Adrenal gland (tissue), 12 donors: ENCODE data around the gene CREB5. TPM values are rescaled to one million over a fixed set of nuclear protein-coding genes. Genes with fewer than 3 reads are reported as not detected.

ENCODE experiments used
- DNase-seq, 7 donors: peaks; one replicate each; pipeline ENCODE4 v3.0.0-alpha.2; 2019 to 2020
- H3K27ac ChIP-seq, 5 donors: fragments of 200-600 bp; sonication (generic) in 4 of 5; 1 replicate in 3 of 5; 2 replicates in 2 of 5; pipeline versions ENCODE4 v1.5.1 to v1.8.0; 2016 to 2020; ENCODE audit warnings: mild to moderate bottlenecking in 1 of 5
- H3K27me3 ChIP-seq: fragments of 200-600 bp; 2 replicates; pipeline ENCODE4 v1.8.0; 2021
- H3K36me3 ChIP-seq, 2 donors: fragments of 200-600 bp; replicated peaks in 1 of 2; 1 replicate in 1 of 2; 2 replicates in 1 of 2; pipeline versions ENCODE4 v1.5.1 to v1.8.0; 2018 to 2022
- H3K4me1 ChIP-seq, 2 donors: fragments of 200-600 bp; replicated peaks in 1 of 2; 1 replicate in 1 of 2; 2 replicates in 1 of 2; pipeline versions ENCODE4 v1.5.1 to v1.8.0; 2018 to 2021
- H3K4me3 ChIP-seq, 4 donors: fragments of 200-600 bp; sonication (generic) in 3 of 4; one replicate each; pipeline ENCODE4 v1.5.1; 2016 to 2018
- H3K9me3 ChIP-seq, 3 donors: fragments of 200-600 bp; sonication (generic) in 1 of 3; replicated peaks in 1 of 3; 1 replicate in 2 of 3; 2 replicates in 1 of 3; pipeline versions ENCODE4 v1.5.1 to v1.8.0; 2016 to 2021
- POLR2A ChIP-seq, 2 donors: fragments of 450-650 bp; IDR thresholded peaks; one replicate each; pipeline ENCODE4 v1.6.1; 2017; ENCODE audit warnings: antibody characterized with exemption in 2 of 2, mild to moderate bottlenecking in 2 of 2, moderate library complexity in 1 of 2
- WGBS, 4 donors: extraction: QIAGEN DNeasy Blood & Tissue Kit in 2 of 4; methylation state at CpG; one replicate each; pipeline versions ENCODE4 v1.1.5 to v1.1.7; 2013 to 2017; 5-methylcytosine and 5-hydroxymethylcytosine counted together
- intact Hi-C, 2 donors: fragments of 100-400 bp; cut with DNase I; formaldehyde crosslinking; loops; one replicate each; pipeline versions ENCODE4 v1.14.1 to v1.15.0; 2022 to 2023
- polyA plus RNA-seq, 3 donors: library from polyadenylated mRNA; stranded (reverse); fragments of 200-250 nt in 2 of 3; fragments of 350-450 nt in 1 of 3; fragmentation: Illumina TruSeq in 1 of 3; extraction: RNeasy Lipid Tissue Mini Kit (QIAGEN cat#74804) in 1 of 3; gene quantifications; one replicate each; pipeline ENCODE4 v1.2.3, GENCODE V29; 2013 to 2014
- total RNA-seq, 9 donors: library from RNA; depleted of rRNA in 4 of 9; stranded (reverse); fragments of >200 nt in 4 of 9; fragments of 120-200 nt in 1 of 9; fragmentation: NEBNext Ultra II Directional in 1 of 9; extraction: Animal tissue kit (Norgen Biotek cat#: 25700) in 1 of 9; gene quantifications; one replicate each; pipeline versions ENCODE4 v1.1.0 to v1.2.4, GENCODE V29; 2013 to 2023
- TF ChIP-seq, protein P1 (sequence below), 6 experiments: fragments of 450-650 bp in 4 of 6; fragments of 200-600 bp in 2 of 6; sonication (generic) in 1 of 6; IDR thresholded peaks; 1 replicate in 5 of 6; 2 replicates in 1 of 6; pipeline versions ENCODE4 v1.5.1 to v1.8.0; 2016 to 2021; ENCODE audit warnings: antibody characterized with exemption in 6 of 6, mild to moderate bottlenecking in 2 of 6, moderate library complexity in 1 of 6
- donor health status: healthy with polysubstance abuse.
- donor health status: Bipolar disorder and iron deficiency.
- donor health status: DM: yes; HTN: yes; CAD: no.
- donor health status: DM: no; HTN: no; CAD: no.
- donor health status: DM: no; HTN: no; CAD: no.
- donor health status: DM: yes; HTN: yes; CAD: no.

The CREB5 gene
- total and polyA plus RNA-seq, 12 donors: 0.69 to 5.4 (median 1.3) TPM

DNA sequence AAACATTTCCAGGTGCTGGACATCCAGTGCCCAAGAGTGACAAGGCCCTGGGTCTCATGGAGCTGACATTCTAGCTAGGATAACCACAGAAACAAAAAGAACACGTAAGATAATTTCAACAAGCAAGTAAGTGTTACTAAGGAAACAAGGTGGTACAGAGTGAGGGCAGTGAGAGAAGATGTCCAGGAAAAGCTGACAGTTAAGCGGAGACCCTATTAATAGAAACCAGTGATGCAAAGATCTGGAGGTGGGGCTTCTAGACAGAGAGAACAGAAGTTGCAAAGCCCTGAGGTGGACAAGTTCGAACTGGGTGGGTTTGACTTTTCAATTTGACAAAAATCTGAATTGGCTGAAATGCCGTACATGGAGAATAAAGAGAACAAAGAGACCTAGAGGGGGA, 449.5 kb downstream of the CREB5 start:
- no peaks in the 10 kb centered on the region for H3K36me3 ChIP-seq
- no peak for DNase-seq
- intact Hi-C loops: no loop called here

GRCh38 chr7:28862595-28863272, 450.4 kb downstream of the CREB5 start:
- H3K4me1 ChIP-seq: no peaks in the 10 kb centered on the region
- H3K9me3 ChIP-seq: no peaks in the 10 kb centered on the region
- H3K4me3 ChIP-seq: no peak overlapping the region
- intact Hi-C loops: no loop called here
- H3K27ac ChIP-seq: no peak overlapping the region
- peaks cover 9% of the 10 kb centered on the region for H3K27me3 ChIP-seq
- no peaks in the 10 kb centered on the region for H3K36me3 ChIP-seq
- no peak for DNase-seq
- no peak for TF ChIP-seq POLR2A (IDR thresholded peaks at IDR 0.05)
- TF ChIP-seq, protein P1, sequence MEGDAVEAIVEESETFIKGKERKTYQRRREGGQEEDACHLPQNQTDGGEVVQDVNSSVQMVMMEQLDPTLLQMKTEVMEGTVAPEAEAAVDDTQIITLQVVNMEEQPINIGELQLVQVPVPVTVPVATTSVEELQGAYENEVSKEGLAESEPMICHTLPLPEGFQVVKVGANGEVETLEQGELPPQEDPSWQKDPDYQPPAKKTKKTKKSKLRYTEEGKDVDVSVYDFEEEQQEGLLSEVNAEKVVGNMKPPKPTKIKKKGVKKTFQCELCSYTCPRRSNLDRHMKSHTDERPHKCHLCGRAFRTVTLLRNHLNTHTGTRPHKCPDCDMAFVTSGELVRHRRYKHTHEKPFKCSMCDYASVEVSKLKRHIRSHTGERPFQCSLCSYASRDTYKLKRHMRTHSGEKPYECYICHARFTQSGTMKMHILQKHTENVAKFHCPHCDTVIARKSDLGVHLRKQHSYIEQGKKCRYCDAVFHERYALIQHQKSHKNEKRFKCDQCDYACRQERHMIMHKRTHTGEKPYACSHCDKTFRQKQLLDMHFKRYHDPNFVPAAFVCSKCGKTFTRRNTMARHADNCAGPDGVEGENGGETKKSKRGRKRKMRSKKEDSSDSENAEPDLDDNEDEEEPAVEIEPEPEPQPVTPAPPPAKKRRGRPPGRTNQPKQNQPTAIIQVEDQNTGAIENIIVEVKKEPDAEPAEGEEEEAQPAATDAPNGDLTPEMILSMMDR (IDR thresholded peaks at IDR 0.05): no peak
- 66 to 80% (median 74%) methylated on average over 9 of the region's 9 CpGs for WGBS, 4 donors

More for the DNA sequence above, 449.5 kb downstream of the CREB5 start:
- Histone ChIP-seq H3K27ac (no peak overlapping the region), H3K27me3 (peaks cover 10% of the 10 kb centered on the region), H3K4me3 (no peak overlapping the region), H3K9me3 (no peaks in the 10 kb centered on the region), H3K4me1 (no peaks in the 10 kb centered on the region)
- TF ChIP-seq, protein P1 (IDR thresholded peaks at IDR 0.05): no peak
- no peak for TF ChIP-seq POLR2A (IDR thresholded peaks at IDR 0.05)
- 80 to 89% (median 85%) methylated on average over 4 of the region's 4 CpGs for WGBS, 4 donors

GRCh38 chr7:28865601-28866144, 453.4 kb downstream of the CREB5 start:
- H3K27me3 ChIP-seq: peaks cover 4% of the 10 kb centered on the region
- TF ChIP-seq, protein P1 (IDR thresholded peaks at IDR 0.05): no peak
- TF ChIP-seq POLR2A (IDR thresholded peaks at IDR 0.05): no peak
- DNase-seq: no peak
- no peaks in the 10 kb centered on the region for H3K4me1 ChIP-seq
- intact Hi-C loops: no loop called here
- H3K9me3 ChIP-seq: no peaks in the 10 kb centered on the region
- WGBS, 4 donors: 74 to 80% (median 77%) methylated on average over 6 of the region's 6 CpGs
- H3K27ac ChIP-seq: no peak overlapping the region
- no peak overlapping the region for H3K4me3 ChIP-seq
- no peaks in the 10 kb centered on the region for H3K36me3 ChIP-seq

DNA sequence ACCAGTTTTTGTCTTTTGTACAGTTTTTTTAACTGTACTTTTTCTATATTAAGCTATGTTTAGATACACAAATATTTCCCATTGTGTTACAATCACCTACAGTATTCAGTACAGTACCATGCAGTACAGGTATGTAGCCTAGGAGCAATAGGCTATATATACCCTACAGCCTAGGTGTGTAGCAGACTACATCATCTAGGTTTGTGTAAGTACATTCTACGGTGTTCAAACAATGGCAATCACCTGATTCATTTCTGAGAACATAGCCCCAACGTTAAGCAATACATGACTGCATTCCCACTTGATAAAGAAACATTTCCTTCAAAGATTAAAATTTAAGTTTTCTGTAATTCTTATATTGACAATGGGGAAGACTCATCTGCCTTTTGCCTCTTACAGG, 456.4 kb downstream of the CREB5 start:
- Histone ChIP-seq H3K27ac (no peak overlapping the region), H3K27me3 (no peaks in the 10 kb centered on the region), H3K4me3 (no peak overlapping the region), H3K4me1 (no peaks in the 10 kb centered on the region), H3K9me3 (no peaks in the 10 kb centered on the region), H3K36me3 (no peaks in the 10 kb centered on the region)
- 73 to 90% (median 83%) methylated on average over 2 of the region's 2 CpGs for WGBS, 4 donors
- DNase-seq: no peak
- TF ChIP-seq POLR2A (IDR thresholded peaks at IDR 0.05): no peak
- TF ChIP-seq, protein P1 (IDR thresholded peaks at IDR 0.05): no peak
- intact Hi-C loops: no loop called here
